Natural killer cell treated with Interleukin-12 subunit alpha and Interleukin-12 subunit beta and Interleukin-15 and Interleukin-18, amount 100 ng/mL, for 72 hours (primary cell): Measurements from ENCODE around the gene MON1A. TPM values are rescaled to one million over a fixed set of nuclear protein-coding genes. Genes with fewer than 3 reads are reported as not detected.

Experiments
- ATAC-seq, 2 donors: fragments of 150-1000 bp; cut with Tn5 transposase in 1 of 2; sonication (Bioruptor Pico), chemical (Tn5 transposase) in 1 of 2; 2 replicates each; pipeline ENCODE4 v1.10.0; 2021
- DNase-seq: peaks from one replicate; pipeline ENCODE4 v3.0.0; 2022; ENCODE audit warnings: low spot score
- H3K27ac Mint-ChIP-seq, 2 donors: 1 replicate in 1 of 2; 2 replicates in 1 of 2; pipeline ENCODE4 v1.8.0; 2022; ENCODE audit warnings: mixed read lengths in 2 of 2, mild to moderate bottlenecking in 1 of 2, moderate library complexity in 1 of 2
- H3K27me3 Mint-ChIP-seq, 2 donors: 1 replicate in 1 of 2; 2 replicates in 1 of 2; pipeline ENCODE4 v1.8.0; 2022; ENCODE audit warnings: mixed read lengths in 2 of 2
- H3K36me3 Mint-ChIP-seq: one replicate; pipeline ENCODE4 v1.8.0; 2022; ENCODE audit warnings: mixed read lengths
- H3K4me1 Mint-ChIP-seq, 2 donors: 1 replicate in 1 of 2; 2 replicates in 1 of 2; pipeline ENCODE4 v1.8.0; 2022; ENCODE audit warnings: low read depth in 2 of 2, mixed read lengths in 2 of 2, mild to moderate bottlenecking in 1 of 2
- H3K4me3 Mint-ChIP-seq: one replicate; pipeline ENCODE4 v1.8.0; 2022; ENCODE audit warnings: mixed read lengths
- H3K9me3 Mint-ChIP-seq: 2 replicates; pipeline ENCODE4 v1.8.0; 2022; ENCODE audit warnings: mixed read lengths
- total RNA-seq, 2 donors: library from RNA; stranded (reverse); gene quantifications; one replicate each; pipeline ENCODE4 v1.2.3, GENCODE V29; 2022

MON1A gene
- total RNA-seq, 2 donors from 2014 or later: 11.3 to 18.7 TPM

- no peak overlapping the region for H3K27ac Mint-ChIP-seq
Measured at GRCh38 chr3:49889296-49889695, 40.3 kb downstream of the MON1A start.

GRCh38 chr3:49886922-49887265, 42.7 kb downstream of the MON1A start:
- H3K9me3 Mint-ChIP-seq: no peaks in the 10 kb centered on the region
- H3K4me1 Mint-ChIP-seq: no peaks in the 10 kb centered on the region
- H3K27me3 Mint-ChIP-seq: no peaks in the 10 kb centered on the region
- ATAC-seq (no peak), DNase-seq (no peak)
- H3K27ac Mint-ChIP-seq: no peak overlapping the region
- no peak overlapping the region for H3K4me3 Mint-ChIP-seq
- H3K36me3 Mint-ChIP-seq: no peaks in the 10 kb centered on the region

More at GRCh38 chr3:49889296-49889695, 40.3 kb downstream of the MON1A start:
- H3K27me3 Mint-ChIP-seq: no peaks in the 10 kb centered on the region
- ATAC-seq: no peak
- no peak overlapping the region for H3K4me3 Mint-ChIP-seq
- no peaks in the 10 kb centered on the region for H3K4me1 Mint-ChIP-seq
- H3K36me3 Mint-ChIP-seq: no peaks in the 10 kb centered on the region
- no peaks in the 10 kb centered on the region for H3K9me3 Mint-ChIP-seq
- no peak for DNase-seq

- DNase-seq (no peak), ATAC-seq (no peak)
- Mint-ChIP-seq H3K27me3 (no peaks in the 10 kb centered on the region), H3K27ac (no peak overlapping the region), H3K4me1 (no peaks in the 10 kb centered on the region), H3K4me3 (no peak overlapping the region), H3K36me3 (no peaks in the 10 kb centered on the region), H3K9me3 (no peaks in the 10 kb centered on the region)
Measured at GRCh38 chr3:49883998-49884397, 45.6 kb downstream of the MON1A start.

GRCh38 chr3:49882166-49882565, 47.4 kb downstream of the MON1A start:
- Mint-ChIP-seq H3K27ac (no peak overlapping the region), H3K4me3 (no peak overlapping the region), H3K9me3 (no peaks in the 10 kb centered on the region), H3K4me1 (no peaks in the 10 kb centered on the region), H3K36me3 (no peaks in the 10 kb centered on the region), H3K27me3 (no peaks in the 10 kb centered on the region)
- no peak for DNase-seq
- ATAC-seq: no peak

GRCh38 chr3:49880581-49881315, 48.9 kb downstream of the MON1A start:
- no peak for ATAC-seq
- no peak for DNase-seq
- Mint-ChIP-seq H3K9me3 (no peaks in the 10 kb centered on the region), H3K27me3 (no peaks in the 10 kb centered on the region), H3K36me3 (no peaks in the 10 kb centered on the region), H3K27ac (no peak overlapping the region), H3K4me3 (no peak overlapping the region), H3K4me1 (no peaks in the 10 kb centered on the region)

GRCh38 chr3:49879721-49880120, 49.9 kb downstream of the MON1A start:
- Mint-ChIP-seq H3K9me3 (no peaks in the 10 kb centered on the region), H3K36me3 (no peaks in the 10 kb centered on the region), H3K27me3 (no peaks in the 10 kb centered on the region), H3K4me3 (no peak overlapping the region), H3K27ac (no peak overlapping the region), H3K4me1 (no peaks in the 10 kb centered on the region)
- ATAC-seq: no peak
- no peak for DNase-seq

- no peaks in the 10 kb centered on the region for H3K9me3 Mint-ChIP-seq
Measured at GRCh38 chr3:49878686-49879085, 50.9 kb downstream of the MON1A start.

GRCh38 chr3:49877716-49878115, 51.9 kb downstream of the MON1A start:
- Mint-ChIP-seq H3K36me3 (no peaks in the 10 kb centered on the region), H3K4me1 (no peaks in the 10 kb centered on the region), H3K4me3 (no peak overlapping the region), H3K9me3 (no peaks in the 10 kb centered on the region), H3K27ac (no peak overlapping the region), H3K27me3 (no peaks in the 10 kb centered on the region)
- ATAC-seq (no peak), DNase-seq (no peak)

More at GRCh38 chr3:49878686-49879085, 50.9 kb downstream of the MON1A start:
- H3K4me3 Mint-ChIP-seq: no peak overlapping the region
- ATAC-seq: no peak
- no peaks in the 10 kb centered on the region for H3K4me1 Mint-ChIP-seq
- H3K27ac Mint-ChIP-seq: no peak overlapping the region
- no peaks in the 10 kb centered on the region for H3K36me3 Mint-ChIP-seq
- no peaks in the 10 kb centered on the region for H3K27me3 Mint-ChIP-seq
- DNase-seq: no peak

- no peaks in the 10 kb centered on the region for H3K36me3 Mint-ChIP-seq
- DNase-seq (no peak), ATAC-seq (no peak)
- no peak overlapping the region for H3K27ac Mint-ChIP-seq
- H3K4me3 Mint-ChIP-seq: no peak overlapping the region
- peaks cover 1 to 2% of the 10 kb centered on the region in 2 donors for H3K27me3 Mint-ChIP-seq
- H3K4me1 Mint-ChIP-seq: no peaks in the 10 kb centered on the region
- no peaks in the 10 kb centered on the region for H3K9me3 Mint-ChIP-seq
Measured at GRCh38 chr3:49876567-49876966, 53.0 kb downstream of the MON1A start.

- Mint-ChIP-seq H3K36me3 (no peaks in the 10 kb centered on the region), H3K27me3 (peaks cover 6 to 12% of the 10 kb centered on the region in 2 donors), H3K4me3 (no peak overlapping the region), H3K27ac (no peak overlapping the region), H3K9me3 (no peaks in the 10 kb centered on the region), H3K4me1 (peaks cover 0 to 2% of the 10 kb centered on the region in 2 donors)
- DNase-seq (no peak), ATAC-seq (no peak)
Measured at GRCh38 chr3:49873623-49874022, 56.0 kb downstream of the MON1A start.

- ATAC-seq (no peak), DNase-seq (no peak)
- Mint-ChIP-seq H3K9me3 (no peaks in the 10 kb centered on the region), H3K27me3 (peaks cover 13 to 16% of the 10 kb centered on the region in 2 donors), H3K36me3 (no peaks in the 10 kb centered on the region), H3K27ac (no peak overlapping the region), H3K4me3 (no peak overlapping the region), H3K4me1 (peaks cover 0 to 2% of the 10 kb centered on the region in 2 donors)
Measured at GRCh38 chr3:49872801-49873281, 56.8 kb downstream of the MON1A start.

- Mint-ChIP-seq H3K4me1 (peaks cover 0 to 2% of the 10 kb centered on the region in 2 donors), H3K4me3 (no peak overlapping the region), H3K36me3 (no peaks in the 10 kb centered on the region), H3K27me3 (peaks cover 22 to 24% of the 10 kb centered on the region in 2 donors), H3K27ac (no peak overlapping the region), H3K9me3 (no peaks in the 10 kb centered on the region)
- ATAC-seq (no peak), DNase-seq (no peak)
Measured at GRCh38 chr3:49871531-49872153, 58.0 kb downstream of the MON1A start.

GRCh38 chr3:49869525-49870126, 60.0 kb downstream of the MON1A start, which contains the start of gene CAMKV:
CAMKV (minus strand) TSS chr3:49869906; CDS start chr3:49862388, 7,518 bp downstream.
- Mint-ChIP-seq H3K4me3 (no peak within 1 kb of the TSS), H3K36me3 (no peaks in the 10 kb centered on the region), H3K9me3 (no peaks in the 10 kb centered on the region), H3K27me3 (peaks cover 22 to 27% of the 10 kb centered on the region in 2 donors), H3K27ac (no peak within 1 kb of the TSS), H3K4me1 (peaks cover 0 to 2% of the 10 kb centered on the region in 2 donors)
- ATAC-seq (peak; percentile 46 to 51), DNase-seq (no peak)

GRCh38 chr3:49868862-49869466, 60.6 kb downstream of the MON1A start:
- Mint-ChIP-seq H3K27ac (no peak overlapping the region), H3K4me1 (peaks cover 0 to 2% of the 10 kb centered on the region in 2 donors), H3K36me3 (no peaks in the 10 kb centered on the region), H3K27me3 (peaks cover 22 to 27% of the 10 kb centered on the region in 2 donors), H3K4me3 (no peak overlapping the region), H3K9me3 (no peaks in the 10 kb centered on the region)
- ATAC-seq (no peak), DNase-seq (no peak)
